WTC11 (cell line): Measurements from ENCODE around the gene FBRSL1. TPM values are rescaled to one million over a fixed set of nuclear protein-coding genes. Genes with fewer than 3 reads are reported as not detected.

Source experiments
- ATAC-seq: fragments of 200-7000 bp; cut with Tn5 transposase; 2 replicates; pipeline ENCODE4 v1.10.0; 2021; ENCODE audit warnings: mild to moderate bottlenecking, moderate library complexity
- CTCF ChIA-PET: fragments of 300-600 bp; sonication (Branson Sonifier 250); formaldehyde crosslinking; loops from one replicate; lab custom pipeline; 2021; ENCODE audit warnings: antibody characterized with exemption; lab: Charles Lee
- POLR2A ChIA-PET: fragments of 350-600 bp; sonication (Branson Sonifier 250); formaldehyde crosslinking; loops from one replicate; lab custom pipeline; 2021; ENCODE audit warnings: antibody characterized with exemption; lab: Charles Lee
- DNase-seq: peaks from one replicate; pipeline ENCODE4 v3.0.0; 2021; ENCODE audit warnings: low spot score
- H3K27ac Mint-ChIP-seq: 2 replicates; pipeline ENCODE4 v1.8.0; 2021; ENCODE audit warnings: mixed read lengths
- H3K27me3 Mint-ChIP-seq: 2 replicates; pipeline ENCODE4 v1.8.0; 2021; ENCODE audit warnings: low read depth, mild to moderate bottlenecking, moderate library complexity, mixed read lengths
- H3K36me3 Mint-ChIP-seq: 2 replicates; pipeline ENCODE4 v1.8.0; 2021; ENCODE audit warnings: mixed read lengths
- H3K4me1 Mint-ChIP-seq: 2 replicates; pipeline ENCODE4 v1.8.0; 2022; ENCODE audit warnings: mixed read lengths
- H3K4me3 Mint-ChIP-seq: 2 replicates; pipeline ENCODE4 v1.8.0; 2021; ENCODE audit warnings: mild to moderate bottlenecking, moderate library complexity, mixed read lengths
- H3K9me3 Mint-ChIP-seq: 2 replicates; pipeline ENCODE4 v1.8.0; 2021; ENCODE audit warnings: mixed read lengths
- ARID4B ChIP-seq: sonication (generic); formaldehyde crosslinking; IDR thresholded peaks from 2 replicates; pipeline ENCODE4 v1.8.0; 2023; ENCODE audit warnings: missing genetic modification reagents, mild to moderate bottlenecking, borderline replicate concordance
- ATF1 ChIP-seq: sonication (generic); formaldehyde crosslinking; IDR thresholded peaks from 2 replicates; pipeline ENCODE4 v1.8.1; 2023; ENCODE audit warnings: mild to moderate bottlenecking, moderate library complexity, missing genetic modification reagents
- CTCF ChIP-seq: fragments of 200-600 bp; IDR thresholded peaks from 2 replicates; pipeline ENCODE4 v1.8.0; 2022; ENCODE audit warnings: antibody characterized with exemption
- E2F1 ChIP-seq: sonication (generic); formaldehyde crosslinking; IDR thresholded peaks from 2 replicates; pipeline ENCODE4 v1.8.0; 2022; ENCODE audit warnings: mild to moderate bottlenecking, missing genetic modification reagents
- JAZF1 ChIP-seq: fragments of 250-450 bp; sonication (Bioruptor Pico); IDR thresholded peaks from 2 replicates; pipeline ENCODE4 v1.9.0; 2021; ENCODE audit warnings: moderate library complexity, mild to moderate bottlenecking, inconsistent platforms
- MAX ChIP-seq: sonication (generic); formaldehyde crosslinking; IDR thresholded peaks from 2 replicates; pipeline ENCODE4 v1.8.0; 2022; ENCODE audit warnings: mild to moderate bottlenecking, missing genetic modification reagents
- MXD4 ChIP-seq: fragments of 250-450 bp; sonication (Bioruptor Pico); IDR thresholded peaks from 2 replicates; pipeline ENCODE4 v1.8.0; 2021; ENCODE audit warnings: mild to moderate bottlenecking, moderate library complexity, borderline replicate concordance
- MYBL2 ChIP-seq: sonication (generic); formaldehyde crosslinking; IDR thresholded peaks from 2 replicates; pipeline ENCODE4 v1.8.1; 2023; ENCODE audit warnings: mild to moderate bottlenecking, moderate library complexity, missing genetic modification reagents
- NR3C1 ChIP-seq: sonication (generic); formaldehyde crosslinking; conservative IDR thresholded peaks from 2 replicates; pipeline ENCODE4 v1.8.1; 2023; ENCODE audit warnings: low read depth, mild to moderate bottlenecking, missing genetic modification reagents
- SP1 ChIP-seq: sonication (generic); formaldehyde crosslinking; conservative IDR thresholded peaks from 2 replicates; pipeline ENCODE4 v1.8.1; 2022; ENCODE audit warnings: missing genetic modification reagents
- USF2 ChIP-seq: sonication (generic); formaldehyde crosslinking; IDR thresholded peaks from 2 replicates; pipeline ENCODE4 v1.8.1; 2023; ENCODE audit warnings: mild to moderate bottlenecking, missing genetic modification reagents, moderate library complexity
- ZBTB21 ChIP-seq: sonication (generic); formaldehyde crosslinking; IDR thresholded peaks from 2 replicates; pipeline ENCODE4 v1.8.1; 2023; ENCODE audit warnings: mild to moderate bottlenecking, missing genetic modification reagents, borderline replicate concordance
- ZNF281 ChIP-seq: sonication (generic); formaldehyde crosslinking; IDR thresholded peaks from 2 replicates; pipeline ENCODE4 v1.8.0; 2023; ENCODE audit warnings: mild to moderate bottlenecking, missing genetic modification reagents
- total RNA-seq: library from RNA; stranded (reverse); gene quantifications from 3 replicates; pipeline ENCODE4 v1.2.3, GENCODE V29; 2021

The FBRSL1 gene
- total RNA-seq, 1 experiment from 2014 or later, result 129 TPM

GRCh38 chr12:132491761-132492378 lies 1.9 kb downstream of the FBRSL1 start:
- Mint-ChIP-seq H3K27me3 (peaks cover 29% of the 10 kb centered on the region), H3K4me3 (peak overlapping the region; percentile 76), H3K36me3 (no peaks in the 10 kb centered on the region), H3K27ac (no peak overlapping the region), H3K9me3 (no peaks in the 10 kb centered on the region), H3K4me1 (peaks cover 19% of the 10 kb centered on the region)
- DNase-seq, result no peak
- no peak for ATAC-seq
- CTCF ChIA-PET, result no interaction called here
- no peak for TF ChIP-seq ARID4B (CRISPR knock-in tag)
- POLR2A ChIA-PET, result no interaction called here

GRCh38 chr12:132492522-132492921 lies 2.6 kb downstream of the FBRSL1 start:
- DNase-seq (no peak), ATAC-seq (no peak)
- CTCF ChIA-PET, result no interaction called here
- Mint-ChIP-seq H3K9me3 (no peaks in the 10 kb centered on the region), H3K27ac (no peak overlapping the region), H3K4me3 (peak overlapping the region; percentile 76), H3K36me3 (no peaks in the 10 kb centered on the region), H3K27me3 (peaks cover 23% of the 10 kb centered on the region), H3K4me1 (peaks cover 19% of the 10 kb centered on the region)
- TF ChIP-seq USF2 (CRISPR knock-in tag) (no peak), MYBL2 (CRISPR knock-in tag) (no peak), NR3C1 (CRISPR knock-in tag) (no peak), MXD4 (no peak)
- POLR2A ChIA-PET, result no interaction called here

GRCh38 chr12:132492951-132493350 lies 3.0 kb downstream of the FBRSL1 start:
- H3K27me3 Mint-ChIP-seq, result peaks cover 19% of the 10 kb centered on the region
- no peak for DNase-seq
- H3K27ac Mint-ChIP-seq, result no peak overlapping the region
- ATAC-seq, result no peak
- H3K4me3 Mint-ChIP-seq, result no peak overlapping the region
- H3K9me3 Mint-ChIP-seq, result no peaks in the 10 kb centered on the region
- H3K4me1 Mint-ChIP-seq, result peaks cover 19% of the 10 kb centered on the region
- ChIA-PET CTCF (no interaction called here), POLR2A (no interaction called here)
- H3K36me3 Mint-ChIP-seq, result no peaks in the 10 kb centered on the region
- TF ChIP-seq ARID4B (CRISPR knock-in tag) (no peak), MAX (CRISPR knock-in tag) (no peak), ZNF281 (CRISPR knock-in tag) (no peak), JAZF1 (CRISPR knock-in tag) (no peak), ZBTB21 (no peak), ATF1 (CRISPR knock-in tag) (no peak), CTCF (no peak), E2F1 (no peak), SP1 (no peak)
